Heart right ventricle (tissue), 16 donors: Measurements from ENCODE around the gene SLC6A6. TPM values are rescaled to one million over a fixed set of nuclear protein-coding genes. Genes with fewer than 3 reads are reported as not detected.

Experiments
- ATAC-seq, 8 donors: fragments of 200-7000 bp; cut with Tn5 transposase; one replicate each; pipeline ENCODE4 v1.9.1; 2020; ENCODE audit warnings: mild to moderate bottlenecking in 8 of 8, moderate library complexity in 8 of 8, moderate number of reproducible peaks in 1 of 8
- DNase-seq, 2 donors: peaks; one replicate each; pipeline ENCODE4 v3.0.0-alpha.2; 2020
- H3K27ac ChIP-seq, 10 donors: fragments of 200-600 bp; sonication (generic) in 2 of 10; one replicate each; pipeline versions ENCODE4 v1.5.0 to v1.8.0; 2020 to 2022; ENCODE audit warnings: mild to moderate bottlenecking in 3 of 10
- H3K27me3 ChIP-seq, 7 donors: fragments of 200-600 bp; one replicate each; pipeline ENCODE4 v1.8.0; 2021 to 2022; ENCODE audit warnings: mild to moderate bottlenecking in 2 of 7
- H3K36me3 ChIP-seq, 9 donors: fragments of 200-600 bp; sonication (generic) in 1 of 9; one replicate each; pipeline versions ENCODE4 v1.5.0 to v1.8.0; 2020 to 2022; ENCODE audit warnings: mild to moderate bottlenecking in 2 of 9
- H3K4me1 ChIP-seq, 9 donors: fragments of 200-600 bp; sonication (generic) in 1 of 9; one replicate each; pipeline versions ENCODE4 v1.5.0 to v1.8.0; 2020 to 2022; ENCODE audit warnings: mild to moderate bottlenecking in 4 of 9
- H3K4me3 ChIP-seq, 10 donors: fragments of 200-600 bp; sonication (generic) in 2 of 10; one replicate each; pipeline versions ENCODE4 v1.5.0 to v1.8.0; 2020 to 2022; ENCODE audit warnings: mild to moderate bottlenecking in 7 of 10, moderate library complexity in 2 of 10
- H3K9me3 ChIP-seq, 11 donors: fragments of 200-600 bp in 10 of 11; sonication (generic) in 2 of 11; one replicate each; pipeline versions ENCODE4 v1.5.0 to v1.8.0; 2013 to 2022; ENCODE audit warnings: mild to moderate bottlenecking in 2 of 11, control low read depth in 1 of 11, moderate library complexity in 1 of 11
- WGBS, 2 donors: extraction: QIAGEN DNeasy Blood & Tissue Kit; methylation state at CpG; one replicate each; pipeline ENCODE4 v1.1.7; 2013; ENCODE audit warnings: inconsistent platforms in 1 of 2; 5-methylcytosine and 5-hydroxymethylcytosine counted together
- intact Hi-C, 10 donors: fragments of 100-400 bp; cut with DNase I; formaldehyde crosslinking; loops; one replicate each; pipeline versions ENCODE4 v1.11.1 to v1.14.2; 2022
- polyA plus RNA-seq, 2 donors: library from polyadenylated mRNA; stranded (reverse); fragments of 200-250 nt; gene quantifications; one replicate each; pipeline ENCODE4 v1.2.3, GENCODE V29; 2013
- total RNA-seq, 10 donors: library from RNA; stranded (reverse); fragmentation: NEBNext Ultra II Directional in 3 of 10; extraction: Animal tissue kit (Norgen Biotek cat#: 25700) in 3 of 10; gene quantifications; one replicate each; pipeline versions ENCODE4 v1.2.1 to v1.2.4, GENCODE V29; 2021 to 2023
- TF ChIP-seq, protein P1 (sequence below), 9 donors: fragments of 200-600 bp; sonication (generic) in 2 of 9; IDR thresholded peaks; one replicate each; pipeline versions ENCODE4 v1.5.0 to v1.8.0; 2021 to 2022; ENCODE audit warnings: antibody characterized with exemption in 9 of 9, mild to moderate bottlenecking in 5 of 9, moderate library complexity in 1 of 9
- donor health status: Arrhythmogenic right ventricular cardiomyopathy.
- donor health status: ischemic (EF 13 %, LVEDD 7.1; RV severe dilation, severe dysfunction).
- donor health status: healthy with polysubstance abuse.
- donor health status: DM: no; HTN: yes; CAD: no.
- donor health status: DM: no; HTN: no; CAD: no.
- donor health status: ischemic (EF 25% LVEDD 6.9; RV normal size, moderate dysfunction).
- donor health status: ischemic (EF 25% LVEDD 5.7; RV mildly dilated, moderate dysfunction).
- donor health status: healthy.
- donor health status: DM: yes; HTN: yes; CAD: no.
- donor health status: Ischemic cardiomyopathy.
- donor health status: ischemic (EF 35%, LVEDD 5.7; RV mildly dilated, moderate dysfunction).
- donor health status: nonischemic (EF 11% LVEDD 7.7; RV severe dilation, severe dysfunction).
- donor health status: DM: yes; HTN: yes; CAD: no.
- donor health status: PGD.
- donor health status: ischemic (EF 29% LVEDD 5.4; RV normal size, mild dysfunction).
- donor health status: nonischemic (EF 23%, LVEDD 6.1; RV moderate dilation, normal function).

SLC6A6 gene
- total and polyA plus RNA-seq, 12 donors, result 7.7 to 68.7 (median 44.0) TPM

GRCh38 chr3:14491396-14492190, 89.2 kb downstream of the SLC6A6 start:
- H3K4me1 ChIP-seq, result peaks cover 0 to 22% (median 11%) of the 10 kb centered on the region in 9 donors
- no peaks in the 10 kb centered on the region for H3K9me3 ChIP-seq
- intact Hi-C loops, result no loop called here
- TF ChIP-seq, protein P1, sequence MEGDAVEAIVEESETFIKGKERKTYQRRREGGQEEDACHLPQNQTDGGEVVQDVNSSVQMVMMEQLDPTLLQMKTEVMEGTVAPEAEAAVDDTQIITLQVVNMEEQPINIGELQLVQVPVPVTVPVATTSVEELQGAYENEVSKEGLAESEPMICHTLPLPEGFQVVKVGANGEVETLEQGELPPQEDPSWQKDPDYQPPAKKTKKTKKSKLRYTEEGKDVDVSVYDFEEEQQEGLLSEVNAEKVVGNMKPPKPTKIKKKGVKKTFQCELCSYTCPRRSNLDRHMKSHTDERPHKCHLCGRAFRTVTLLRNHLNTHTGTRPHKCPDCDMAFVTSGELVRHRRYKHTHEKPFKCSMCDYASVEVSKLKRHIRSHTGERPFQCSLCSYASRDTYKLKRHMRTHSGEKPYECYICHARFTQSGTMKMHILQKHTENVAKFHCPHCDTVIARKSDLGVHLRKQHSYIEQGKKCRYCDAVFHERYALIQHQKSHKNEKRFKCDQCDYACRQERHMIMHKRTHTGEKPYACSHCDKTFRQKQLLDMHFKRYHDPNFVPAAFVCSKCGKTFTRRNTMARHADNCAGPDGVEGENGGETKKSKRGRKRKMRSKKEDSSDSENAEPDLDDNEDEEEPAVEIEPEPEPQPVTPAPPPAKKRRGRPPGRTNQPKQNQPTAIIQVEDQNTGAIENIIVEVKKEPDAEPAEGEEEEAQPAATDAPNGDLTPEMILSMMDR (IDR thresholded peaks at IDR 0.05), result no peak
- H3K27me3 ChIP-seq, result no peaks in the 10 kb centered on the region
- H3K27ac ChIP-seq, result no peak overlapping the region
- peak in 3 of 8 donors; percentile 5 to 33 (median 16) for ATAC-seq
- DNase-seq, result no peak
- WGBS, 2 donors, result 84 to 85% methylated on average over 17 of the region's 17 CpGs
- H3K36me3 ChIP-seq, result peaks cover 0 to 69% (median 5%) of the 10 kb centered on the region in 9 donors
- H3K4me3 ChIP-seq, result no peak overlapping the region

DNA sequence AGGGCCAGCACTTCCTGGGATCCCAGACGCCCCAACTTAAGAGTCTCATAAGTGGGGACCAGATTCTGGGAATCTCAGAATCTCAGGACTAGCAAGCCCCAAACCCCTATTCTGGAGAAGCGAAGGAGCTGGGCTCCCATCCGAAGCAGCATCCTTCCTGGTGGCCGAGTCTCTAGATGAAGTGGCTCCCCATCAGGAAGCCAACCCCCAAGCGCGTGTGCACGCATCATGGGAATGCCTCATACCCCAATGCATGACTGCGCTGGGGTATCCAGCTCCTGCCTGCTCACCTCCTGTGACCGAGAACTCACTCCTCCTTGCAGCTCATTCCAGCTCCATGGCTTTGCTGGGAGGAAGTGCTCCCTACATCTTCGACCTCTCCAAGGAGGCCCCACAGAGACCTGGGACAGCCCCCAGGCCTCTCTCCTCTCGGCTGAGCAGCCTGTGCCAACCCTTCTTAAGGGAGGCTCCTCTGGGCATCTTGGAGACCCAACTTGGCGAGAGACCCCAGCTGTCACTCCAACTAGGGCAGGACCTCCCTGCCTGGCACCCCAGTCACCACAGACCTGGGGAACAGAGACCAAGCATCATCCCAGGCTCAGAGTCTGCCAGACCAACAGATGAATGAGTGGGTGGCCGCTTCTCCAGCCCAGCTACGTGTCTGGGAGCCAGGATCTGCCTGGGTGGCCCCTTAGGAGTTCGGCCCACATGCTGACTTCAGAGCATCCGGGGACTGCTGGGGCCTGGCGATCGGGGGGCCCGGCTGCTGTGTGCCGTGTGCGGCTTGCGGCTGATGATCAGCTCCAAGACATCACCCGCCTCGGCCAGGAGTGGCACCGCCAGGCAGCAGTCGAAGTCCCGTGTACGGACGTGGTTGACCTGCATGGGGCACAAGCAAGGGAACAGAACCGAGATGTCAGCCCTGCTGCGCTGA, 90.8 kb downstream of the SLC6A6 start:
- 86 to 92% methylated on average over 31 of the region's 31 CpGs for WGBS, 2 donors
- peak in 1 of 8 donors; percentile 5 for ATAC-seq
- TF ChIP-seq, protein P1 (IDR thresholded peaks at IDR 0.05), result no peak
- intact Hi-C loops, result no loop called here
- Histone ChIP-seq H3K4me1 (peaks cover 0 to 9% (median 3%) of the 10 kb centered on the region in 9 donors), H3K36me3 (peaks cover 0 to 80% (median 5%) of the 10 kb centered on the region in 9 donors), H3K4me3 (no peak overlapping the region), H3K27me3 (no peaks in the 10 kb centered on the region), H3K27ac (no peak overlapping the region), H3K9me3 (no peaks in the 10 kb centered on the region)
- no peak for DNase-seq

DNA sequence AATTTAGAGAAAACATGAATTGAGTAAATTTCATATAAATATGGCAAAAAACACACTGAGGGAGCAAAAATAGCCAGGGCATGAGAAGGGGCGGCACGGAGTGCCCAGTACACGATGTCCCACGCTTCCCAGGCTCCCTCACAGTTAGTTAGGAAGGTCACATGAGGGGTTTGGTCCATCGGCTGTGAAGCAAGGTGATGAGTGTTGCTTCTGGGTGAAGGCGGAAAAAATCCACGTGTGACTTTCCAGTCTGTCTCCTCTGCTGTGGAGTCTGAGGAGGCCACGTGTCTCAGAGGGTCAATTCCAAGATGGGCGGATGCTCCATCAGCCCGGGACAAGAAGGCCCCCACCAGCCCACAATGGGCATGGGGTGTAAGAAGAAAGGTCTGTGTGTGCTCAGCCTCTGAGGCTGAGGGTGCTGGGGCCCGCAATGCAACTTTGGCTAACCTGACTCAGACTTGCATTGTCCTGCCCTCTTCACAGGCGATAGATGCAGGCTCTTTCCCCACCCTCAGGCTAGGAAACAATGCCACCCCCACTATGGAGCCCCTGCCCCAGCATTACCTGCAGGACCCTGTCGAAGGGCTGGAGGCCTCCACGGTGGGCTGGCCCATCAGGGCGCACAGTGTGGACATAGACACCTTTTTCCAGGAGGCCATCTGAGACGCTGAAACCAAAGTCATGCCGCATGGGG, 92.0 kb downstream of the SLC6A6 start:
- peaks cover 0 to 88% (median 5%) of the 10 kb centered on the region in 9 donors for H3K36me3 ChIP-seq
- intact Hi-C loops, result no loop called here
- DNase-seq (no peak), ATAC-seq (peak in 1 of 8 donors; percentile 64)
- H3K4me3 ChIP-seq, result no peak overlapping the region
- peaks cover 0 to 3% (median 0%) of the 10 kb centered on the region in 7 donors for H3K27me3 ChIP-seq
- no peak overlapping the region for H3K27ac ChIP-seq
- H3K9me3 ChIP-seq, result no peaks in the 10 kb centered on the region
- peaks cover 0 to under 1% (median 0%) of the 10 kb centered on the region in 9 donors for H3K4me1 ChIP-seq
- WGBS, 2 donors, result 78 to 87% methylated on average over 17 of the region's 17 CpGs
- TF ChIP-seq, protein P1 (IDR thresholded peaks at IDR 0.05), result no peak

DNA sequence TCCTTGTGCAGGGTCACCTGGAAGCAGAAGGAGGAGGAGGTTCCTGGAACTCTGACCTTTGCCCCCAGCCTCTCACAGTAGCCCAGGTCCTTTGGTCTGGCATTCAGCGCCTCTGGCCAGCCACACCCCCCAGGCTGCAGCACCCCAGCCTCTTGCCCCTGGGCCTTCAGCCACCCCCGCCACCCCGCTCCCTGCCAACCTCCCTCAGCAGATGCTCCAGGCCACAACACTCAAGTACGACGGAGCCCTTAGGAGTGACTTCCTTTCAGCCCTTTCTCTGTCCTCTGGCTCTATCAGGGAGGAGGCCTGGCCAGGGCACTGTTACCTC, 92.5 kb downstream of the SLC6A6 start:
- intact Hi-C loops, result no loop called here
- peaks cover 0 to 3% (median 0%) of the 10 kb centered on the region in 7 donors for H3K27me3 ChIP-seq
- peaks cover 0 to 4% (median 0%) of the 10 kb centered on the region in 11 donors for H3K9me3 ChIP-seq
- DNase-seq (no peak), ATAC-seq (no peak)
- no peaks in the 10 kb centered on the region for H3K4me1 ChIP-seq
- no peak overlapping the region for H3K27ac ChIP-seq
- H3K36me3 ChIP-seq, result peaks cover 0 to 89% (median 5%) of the 10 kb centered on the region in 9 donors
- TF ChIP-seq, protein P1 (IDR thresholded peaks at IDR 0.05), result no peak
- H3K4me3 ChIP-seq, result no peak overlapping the region
- 78 to 81% methylated on average over 5 of the region's 5 CpGs for WGBS, 2 donors
